Measurements from ENCODE around the gene CRTC3. TPM values are rescaled to one million over a fixed set of nuclear protein-coding genes. Genes with fewer than 3 reads are reported as not detected.
"Not testable (repeated sequence)": the region's sequence is repeated elsewhere in the genome, so short reads cannot be mapped to it uniquely, and the experiment has no call there.

Gene CRTC3
- total RNA-seq, 3 donors from 2014 or later (not counting 1 experiment from before 2014, with no cell fraction given): 68.8 to 101 (median 92.4) TPM

- intact Hi-C loops (cut with micrococcal nuclease): no loop called here
- no peak for ATAC-seq
- no peaks in the 10 kb centered on the region for H3K9me3 ChIP-seq (ENCODE audit: control insufficient read depth, insufficient read depth, low read length)
- H3K4me3 ChIP-seq (ENCODE audit: low read length): no peak overlapping the region
- DNase-seq: no peak
- H3K36me3 ChIP-seq (ENCODE audit: control insufficient read depth, insufficient read depth, low read length): peaks cover 94% of the 10 kb centered on the region
- WGBS (ENCODE audit: insufficient coverage): 50% methylated on average over 3 of the region's 3 CpGs
- Mint-ChIP-seq H3K4me3 (no peak overlapping the region), H3K27ac (peak overlapping the region in 1 of 2 donors; percentile 51), H3K4me1 (peaks cover 13 to 17% of the 10 kb centered on the region in 2 donors), H3K36me3 (peaks cover 54% of the 10 kb centered on the region), H3K9me3 (no peaks in the 10 kb centered on the region), H3K27me3 (ENCODE audit: low read depth in 2 of 2) (no peaks in the 10 kb centered on the region)
- H3K4me1 ChIP-seq (ENCODE audit: control insufficient read depth, insufficient read depth, low read length): no peaks in the 10 kb centered on the region
- no peak overlapping the region for H3K27ac ChIP-seq (ENCODE audit: low read length)
- no peak for TF ChIP-seq CTCF (IDR thresholded peaks at IDR 0.05)
- H3K27me3 ChIP-seq (ENCODE audit: control insufficient read depth, insufficient read depth, low read length): no peaks in the 10 kb centered on the region
Measured at GRCh38 chr15:90497376-90497775, 32.3 kb upstream of the CRTC3 start.

GRCh38 chr15:90497912-90498311 is 31.8 kb upstream of the CRTC3 start:
- H3K4me3 ChIP-seq (ENCODE audit: low read length): no peak overlapping the region
- no peaks in the 10 kb centered on the region for H3K27me3 ChIP-seq (ENCODE audit: control insufficient read depth, insufficient read depth, low read length)
- Mint-ChIP-seq H3K4me3 (no peak overlapping the region), H3K27ac (no peak overlapping the region), H3K27me3 (ENCODE audit: low read depth in 2 of 2) (no peaks in the 10 kb centered on the region), H3K9me3 (no peaks in the 10 kb centered on the region), H3K4me1 (peaks cover 13 to 17% of the 10 kb centered on the region in 2 donors), H3K36me3 (peaks cover 54% of the 10 kb centered on the region)
- intact Hi-C loops (cut with micrococcal nuclease): no loop called here
- H3K36me3 ChIP-seq (ENCODE audit: control insufficient read depth, insufficient read depth, low read length): peaks cover 90% of the 10 kb centered on the region
- H3K27ac ChIP-seq (ENCODE audit: low read length): no peak overlapping the region
- TF ChIP-seq CTCF (IDR thresholded peaks at IDR 0.05): no peak
- 86% methylated on average over 6 of the region's 6 CpGs for WGBS (ENCODE audit: insufficient coverage)
- DNase-seq (no peak), ATAC-seq (no peak)
- H3K4me1 ChIP-seq (ENCODE audit: control insufficient read depth, insufficient read depth, low read length): no peaks in the 10 kb centered on the region
- no peaks in the 10 kb centered on the region for H3K9me3 ChIP-seq (ENCODE audit: control insufficient read depth, insufficient read depth, low read length)

- no peaks in the 10 kb centered on the region for H3K27me3 ChIP-seq (ENCODE audit: control insufficient read depth, insufficient read depth, low read length)
- 100% methylated on average over 2 of the region's 2 CpGs for WGBS (ENCODE audit: insufficient coverage)
- no peak overlapping the region for H3K4me3 ChIP-seq (ENCODE audit: low read length)
- TF ChIP-seq CTCF (IDR thresholded peaks at IDR 0.05): no peak
- intact Hi-C loops (cut with micrococcal nuclease): no loop called here
- Mint-ChIP-seq H3K27ac (peak overlapping the region; percentile 44 to 48), H3K27me3 (ENCODE audit: low read depth in 2 of 2) (no peaks in the 10 kb centered on the region), H3K36me3 (peaks cover 33% of the 10 kb centered on the region), H3K4me3 (no peak overlapping the region), H3K4me1 (peaks cover 5 to 12% of the 10 kb centered on the region in 2 donors), H3K9me3 (no peaks in the 10 kb centered on the region)
- H3K4me1 ChIP-seq (ENCODE audit: control insufficient read depth, insufficient read depth, low read length): no peaks in the 10 kb centered on the region
- no peak for DNase-seq
- H3K9me3 ChIP-seq (ENCODE audit: control insufficient read depth, insufficient read depth, low read length): no peaks in the 10 kb centered on the region
- ATAC-seq: no peak
- H3K27ac ChIP-seq (ENCODE audit: low read length): no peak overlapping the region
- peaks cover 68% of the 10 kb centered on the region for H3K36me3 ChIP-seq (ENCODE audit: control insufficient read depth, insufficient read depth, low read length)
Measured at GRCh38 chr15:90500171-90500570, 29.6 kb upstream of the CRTC3 start.

- 90% methylated on average over 2 of the region's 4 CpGs for WGBS (ENCODE audit: insufficient coverage)
- no peaks in the 10 kb centered on the region for H3K27me3 ChIP-seq (ENCODE audit: control insufficient read depth, insufficient read depth, low read length)
- no peaks in the 10 kb centered on the region for H3K9me3 ChIP-seq (ENCODE audit: control insufficient read depth, insufficient read depth, low read length)
- TF ChIP-seq CTCF (IDR thresholded peaks at IDR 0.05): no peak
- ATAC-seq (no peak), DNase-seq (no peak)
- intact Hi-C loops (cut with micrococcal nuclease): no loop called here
- H3K4me1 ChIP-seq (ENCODE audit: control insufficient read depth, insufficient read depth, low read length): no peaks in the 10 kb centered on the region
- Mint-ChIP-seq H3K4me1 (peaks cover 5 to 12% of the 10 kb centered on the region in 2 donors), H3K9me3 (no peaks in the 10 kb centered on the region), H3K4me3 (no peak overlapping the region), H3K27ac (peak overlapping the region; percentile 36 to 48), H3K27me3 (ENCODE audit: low read depth in 2 of 2) (no peaks in the 10 kb centered on the region), H3K36me3 (peaks cover 27% of the 10 kb centered on the region)
- no peak overlapping the region for H3K4me3 ChIP-seq (ENCODE audit: low read length)
- H3K36me3 ChIP-seq (ENCODE audit: control insufficient read depth, insufficient read depth, low read length): peaks cover 54% of the 10 kb centered on the region
- H3K27ac ChIP-seq (ENCODE audit: low read length): no peak overlapping the region
Measured at GRCh38 chr15:90501898-90502297, 27.8 kb upstream of the CRTC3 start.

GRCh38 chr15:90510781-90511180 is 18.9 kb upstream of the CRTC3 start:
- H3K27ac ChIP-seq (ENCODE audit: low read length); H3K4me3 ChIP-seq (ENCODE audit: low read length); ATAC-seq; H3K36me3 ChIP-seq (ENCODE audit: control insufficient read depth, insufficient read depth, low read length); H3K27me3 Mint-ChIP-seq (ENCODE audit: low read depth in 2 of 2); H3K27me3 ChIP-seq (ENCODE audit: control insufficient read depth, insufficient read depth, low read length); H3K9me3 Mint-ChIP-seq; H3K36me3 Mint-ChIP-seq; intact Hi-C loops (cut with micrococcal nuclease); DNase-seq; H3K4me1 ChIP-seq (ENCODE audit: control insufficient read depth, insufficient read depth, low read length); H3K9me3 ChIP-seq (ENCODE audit: control insufficient read depth, insufficient read depth, low read length); H3K4me1 Mint-ChIP-seq: not testable (repeated sequence)
- WGBS (ENCODE audit: insufficient coverage): 93% methylated on average over 27 of the region's 29 CpGs
- peak overlapping the region; percentile 53 to 64 for H3K27ac Mint-ChIP-seq
- peak overlapping the region; percentile 73 for H3K4me3 Mint-ChIP-seq

All from natural killer cell (primary cell).